Keratinocyte (primary cell): ENCODE data around the gene PRKD2. TPM values are rescaled to one million over a fixed set of nuclear protein-coding genes. Genes with fewer than 3 reads are reported as not detected.
A peak's percentile ranks its signal among the peaks of the same experiment; 100 is the strongest.
"Not testable (repeated sequence)": the region's sequence is repeated elsewhere in the genome, so short reads cannot be mapped to it uniquely, and the experiment has no call there.

ENCODE experiments used
- DNase-seq: peaks from one replicate; pipeline ENCODE4 v3.0.0-alpha.2; 2011; ENCODE audit warnings: low read depth, missing footprints, low spot score
- FAIRE-seq: peaks from 2 replicates; lab custom pipeline; 2011; peaks lifted over from hg19 to GRCh38; lab: Jason Lieb, UNC
- H2AFZ ChIP-seq: 2 replicates; pipeline ENCODE4 v1.6.0; 2012; ENCODE audit warnings: low read length, control low read depth, inconsistent platforms; ENCODE audit not compliant: control insufficient read depth
- H3K27ac ChIP-seq: 2 replicates; pipeline ENCODE4 v1.5.1; 2011; ENCODE audit warnings: low read length; ENCODE audit not compliant: control insufficient read depth, insufficient read depth
- H3K27me3 ChIP-seq: 3 replicates; pipeline ENCODE4 v1.6.0; 2011; ENCODE audit warnings: low read length; ENCODE audit not compliant: control insufficient read depth, insufficient read depth; ENCODE audit errors: extremely low read depth
- H3K36me3 ChIP-seq, 2 experiments: 2 replicates in 1 of 2; 3 replicates in 1 of 2; pipeline ENCODE4 v1.5.1; 2011; ENCODE audit warnings: low read length in 2 of 2, mild to moderate bottlenecking in 1 of 2; ENCODE audit not compliant: control insufficient read depth in 2 of 2, insufficient read depth in 2 of 2; ENCODE audit errors: extremely low read depth in 1 of 2
- H3K4me1 ChIP-seq: 3 replicates; pipeline ENCODE4 v1.5.1; 2011; ENCODE audit warnings: low read length; ENCODE audit not compliant: control insufficient read depth, insufficient read depth; ENCODE audit errors: extremely low read depth
- H3K4me2 ChIP-seq: 3 replicates; pipeline ENCODE4 v1.6.0; 2011; ENCODE audit warnings: low read depth, low read length; ENCODE audit not compliant: control insufficient read depth, insufficient read depth; ENCODE audit errors: extremely low read depth
- H3K4me3 ChIP-seq, 3 experiments: fragments of 200-600 bp in 1 of 3; sonication (generic) in 1 of 3; 2 replicates in 2 of 3; 3 replicates in 1 of 3; pipeline ENCODE4 v1.5.1; 2011 to 2016; ENCODE audit warnings: low read length in 3 of 3, mild to moderate bottlenecking in 3 of 3, control low read depth in 2 of 3, inconsistent platforms in 1 of 3, low read depth in 1 of 3, mixed read lengths in 1 of 3, mixed run types in 1 of 3, moderate library complexity in 1 of 3; ENCODE audit not compliant: control insufficient read depth in 2 of 3, insufficient read depth in 2 of 3; ENCODE audit errors: extremely low read depth in 1 of 3
- H3K79me2 ChIP-seq: 2 replicates; pipeline ENCODE4 v1.6.0; 2012; ENCODE audit warnings: low read length; ENCODE audit not compliant: control insufficient read depth, insufficient read depth
- H3K9ac ChIP-seq: 3 replicates; pipeline ENCODE4 v1.6.0; 2011; ENCODE audit warnings: low read length; ENCODE audit not compliant: control insufficient read depth, insufficient read depth; ENCODE audit errors: extremely low read depth
- H3K9me1 ChIP-seq: 3 replicates; pipeline ENCODE4 v1.6.0; 2011; ENCODE audit warnings: low read length; ENCODE audit not compliant: control insufficient read depth, insufficient read depth; ENCODE audit errors: extremely low read depth
- H3K9me3 ChIP-seq: 2 replicates; pipeline ENCODE4 v1.5.1; 2012; ENCODE audit warnings: low read depth, low read length; ENCODE audit not compliant: control insufficient read depth
- H4K20me1 ChIP-seq: 3 replicates; pipeline ENCODE4 v1.6.0; 2011; ENCODE audit warnings: low read length; ENCODE audit not compliant: control insufficient read depth, insufficient read depth; ENCODE audit errors: extremely low read depth
- CTCF ChIP-seq, 3 experiments: IDR thresholded peaks in 1 of 3; conservative IDR thresholded peaks in 1 of 3; optimal IDR thresholded peaks in 1 of 3; 2 replicates in 2 of 3; 3 replicates in 1 of 3; pipeline versions ENCODE3 to v1.5.1; 2011; ENCODE audit warnings: low read length in 3 of 3, mild to moderate bottlenecking in 3 of 3, moderate library complexity in 2 of 3, control low read depth in 1 of 3, inconsistent platforms in 1 of 3; ENCODE audit not compliant: insufficient read depth in 2 of 3; ENCODE audit errors: extremely low read depth in 1 of 3
- EZH2 ChIP-seq: IDR thresholded peaks from one replicate; pipeline ENCODE4 v1.6.1; 2012; ENCODE audit warnings: inconsistent platforms, mild to moderate bottlenecking, low read length, moderate library complexity
- dilution Hi-C: fragments of 300-500 bp; cut with MboI; formaldehyde crosslinking; loops from one replicate; pipeline ENCODE4 v1.7.0; 2020; ENCODE audit warnings: low sequenced_read_pairs; ENCODE audit not compliant: extremely low pct_ligation_motif_present
- polyA plus RNA-seq, 5 experiments: library from polyadenylated mRNA; depleted of rRNA in 3 of 5; stranded (reverse) in 3 of 5; stranded (forward) in 1 of 5; unstranded in 1 of 5; fragments of >200 nt; gene quantifications; 1 replicate in 1 of 5; 2 replicates in 3 of 5; 3 replicates in 1 of 5; pipeline versions ENCODE4 v1.2.1 to v1.2.3, GENCODE V29; 2011 to 2012; ENCODE audit warnings: missing spikeins in 2 of 5, low read depth in 1 of 5, low replicate concordance in 1 of 5

The PRKD2 gene
- polyA plus RNA-seq, 1 donor (not counting 4 experiments of a cell fraction or from before 2014, with no cell fraction given), result 9.9 TPM

- Histone ChIP-seq H3K9me3 (no peaks in the 10 kb centered on the region), H3K9me1 (no peaks in the 10 kb centered on the region), H3K4me3 (peak overlapping the region in 2 of 3 experiments; percentile 32 to 49), H3K36me3 (no peaks in the 10 kb centered on the region), H2AFZ (peak overlapping the region; percentile 93), H4K20me1 (no peaks in the 10 kb centered on the region), H3K79me2 (no peaks in the 10 kb centered on the region), H3K9ac (peak overlapping the region; percentile 76), H3K27ac (peak overlapping the region; percentile 100), H3K4me2 (peak overlapping the region; percentile 98), H3K4me1 (peaks cover 26% of the 10 kb centered on the region), H3K27me3 (no peaks in the 10 kb centered on the region)
- no peak for TF ChIP-seq EZH2
- TF ChIP-seq CTCF (optimal IDR thresholded peaks at IDR 0.05 in 1 of 3, IDR thresholded peaks at IDR 0.05 in 1 of 3, conservative IDR thresholded peaks at IDR 0.05 in 1 of 3; ENCODE audit: extremely low read depth in 1 of 3, insufficient read depth in 2 of 3, low read length in 3 of 3), result no peak
- dilution Hi-C loops, result no loop called here
- DNase-seq, result no peak
- peak; percentile 98 for FAIRE-seq
Measured at GRCh38 chr19:46762245-46762890, 45.5 kb upstream of the PRKD2 start.

GRCh38 chr19:46761418-46761831 is 44.5 kb upstream of the PRKD2 start:
- FAIRE-seq (no peak), DNase-seq (no peak)
- Histone ChIP-seq H2AFZ (no peak overlapping the region), H3K4me2 (no peak overlapping the region), H3K4me3 (no peak overlapping the region), H3K27me3 (no peaks in the 10 kb centered on the region), H3K79me2 (no peaks in the 10 kb centered on the region), H4K20me1 (no peaks in the 10 kb centered on the region), H3K36me3 (peaks cover 4 to 5% of the 10 kb centered on the region in 2 experiments), H3K27ac (peak overlapping the region; percentile 100), H3K4me1 (peaks cover 26% of the 10 kb centered on the region), H3K9me3 (no peaks in the 10 kb centered on the region), H3K9me1 (no peaks in the 10 kb centered on the region), H3K9ac (no peak overlapping the region)
- TF ChIP-seq EZH2, result no peak
- TF ChIP-seq CTCF (optimal IDR thresholded peaks at IDR 0.05 in 1 of 3, IDR thresholded peaks at IDR 0.05 in 1 of 3, conservative IDR thresholded peaks at IDR 0.05 in 1 of 3; ENCODE audit: extremely low read depth in 1 of 3, insufficient read depth in 2 of 3, low read length in 3 of 3), result no peak
- dilution Hi-C loops, result no loop called here

- not testable (repeated sequence) for H3K9me1 ChIP-seq, H3K4me2 ChIP-seq
- peaks cover 26% of the 10 kb centered on the region for H3K4me1 ChIP-seq
Measured at GRCh38 chr19:46760897-46761296, 44.0 kb upstream of the PRKD2 start.

More at GRCh38 chr19:46760897-46761296, 44.0 kb upstream of the PRKD2 start:
- H3K79me2 ChIP-seq, FAIRE-seq, H3K9ac ChIP-seq, H4K20me1 ChIP-seq, H3K27me3 ChIP-seq, dilution Hi-C loops, H3K4me3 ChIP-seq, H2AFZ ChIP-seq, H3K9me3 ChIP-seq, H3K36me3 ChIP-seq, DNase-seq, H3K27ac ChIP-seq: not testable (repeated sequence)
